IPS-18c (cell line): ENCODE data around the gene ZCWPW1.
"Not testable (repeated sequence)": the region's sequence is repeated elsewhere in the genome, so short reads cannot be mapped to it uniquely, and the experiment has no call there.

Source experiments
- H3K4me3 ChIP-seq: 2 replicates; pipeline ENCODE4 v1.7.0; 2013; ENCODE audit warnings: low read depth, mild to moderate bottlenecking, low read length, moderate library complexity; ENCODE audit not compliant: insufficient read depth
- H3K9me3 ChIP-seq: one replicate; pipeline ENCODE4 v1.6.1; 2013; ENCODE audit warnings: mild to moderate bottlenecking, low read length, moderate library complexity; ENCODE audit not compliant: control insufficient read depth, insufficient read depth

The ZCWPW1 gene

DNA sequence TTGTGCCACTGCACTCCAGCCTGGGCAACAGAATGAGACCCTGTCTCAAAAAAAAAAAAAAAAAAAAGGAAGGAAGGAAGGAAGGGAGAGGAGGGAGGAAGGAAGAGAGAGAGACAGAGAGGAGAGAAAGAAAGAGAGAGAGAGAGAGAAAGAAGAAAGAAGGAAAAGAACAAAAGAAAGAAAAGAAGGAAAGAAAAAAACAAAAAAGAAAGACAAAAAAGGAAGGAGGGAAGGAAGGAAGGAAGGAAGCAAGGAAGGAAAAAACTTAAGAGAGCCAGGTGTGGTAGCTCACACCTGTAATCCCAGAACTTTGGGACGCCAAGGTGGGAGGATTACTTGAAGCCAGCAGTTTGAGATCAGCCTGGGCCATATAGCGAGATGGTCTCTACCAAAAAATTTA lies 36.3 kb upstream of the ZCWPW1 start:
- H3K4me3 ChIP-seq: no peak overlapping the region
- H3K9me3 ChIP-seq: no peaks in the 10 kb centered on the region

DNA sequence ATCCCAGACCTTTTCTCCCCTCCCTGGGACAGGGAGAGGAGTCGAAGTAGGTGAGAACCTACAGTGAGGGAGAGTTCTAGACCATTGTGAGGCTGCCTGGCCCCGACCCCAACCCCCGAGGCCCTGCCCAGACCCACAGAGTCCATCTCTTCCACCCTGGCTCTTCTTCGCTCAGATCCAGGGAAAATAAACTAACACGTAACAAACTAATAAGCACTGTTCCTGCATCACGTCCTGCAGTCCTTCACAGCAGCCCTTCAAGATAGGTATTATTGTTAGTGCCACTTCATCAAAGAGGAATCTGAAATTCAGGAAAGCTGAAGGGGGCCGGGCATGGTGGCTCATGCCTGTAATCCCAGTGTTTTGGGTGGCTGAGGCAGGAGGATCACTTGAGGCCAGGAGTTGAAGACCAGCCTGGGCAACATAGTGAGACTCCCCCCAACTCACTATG lies 35.7 kb upstream of the ZCWPW1 start, which contains the start of gene SPACDR:
TSS of gene SPACDR (minus strand) at position 51 of the 451 bp plus-strand sequence. CDS start 235 bp downstream, outside the sequence.
- Histone ChIP-seq H3K9me3 (no peaks in the 10 kb centered on the region), H3K4me3 (no peak within 1 kb of the TSS)

DNA sequence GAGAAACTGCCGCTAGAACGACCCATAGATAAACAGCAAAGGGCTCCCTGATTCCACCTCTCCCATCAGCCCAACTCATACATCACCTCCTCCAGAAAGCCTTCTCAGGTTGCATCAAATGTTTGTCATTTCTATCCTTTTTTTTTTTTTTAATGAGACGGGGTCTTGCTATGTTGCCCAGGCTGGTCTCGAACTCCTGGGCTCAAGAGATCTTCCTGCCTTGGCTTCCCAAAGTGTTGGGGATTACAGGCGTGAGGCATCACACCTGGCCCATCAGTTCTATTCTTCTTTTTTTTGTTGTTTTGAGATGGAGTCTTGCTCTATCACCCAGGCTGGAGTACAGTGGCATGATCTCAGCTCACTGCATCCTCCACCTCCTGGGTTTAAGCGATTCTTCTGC lies 28.5 kb upstream of the ZCWPW1 start:
- Histone ChIP-seq H3K4me3 (no peak overlapping the region), H3K9me3 (no peaks in the 10 kb centered on the region)

DNA sequence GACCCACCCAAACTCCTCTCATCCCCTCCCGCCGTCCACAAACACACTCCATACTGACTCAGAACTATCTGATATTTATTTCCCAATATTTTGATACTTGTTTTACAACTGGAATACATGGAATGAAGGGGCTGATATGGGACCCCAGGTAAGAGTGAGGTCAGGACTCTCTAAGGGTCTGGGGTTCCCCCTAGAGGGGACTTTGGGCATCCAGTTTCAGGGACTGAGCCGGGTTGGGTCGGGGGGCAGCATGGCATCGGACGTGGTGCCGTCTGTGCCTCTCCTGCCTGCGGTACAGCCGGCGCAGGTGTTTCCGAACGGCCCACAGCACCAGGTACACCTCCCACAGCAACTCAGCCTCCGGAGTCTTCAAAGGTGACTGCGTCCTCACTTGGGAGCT lies 28.1 kb upstream of the ZCWPW1 start:
- Histone ChIP-seq H3K9me3 (no peaks in the 10 kb centered on the region), H3K4me3 (0 out of 2 replicates have a peak overlapping the region, but pooled peaks have one; percentile 4)

DNA sequence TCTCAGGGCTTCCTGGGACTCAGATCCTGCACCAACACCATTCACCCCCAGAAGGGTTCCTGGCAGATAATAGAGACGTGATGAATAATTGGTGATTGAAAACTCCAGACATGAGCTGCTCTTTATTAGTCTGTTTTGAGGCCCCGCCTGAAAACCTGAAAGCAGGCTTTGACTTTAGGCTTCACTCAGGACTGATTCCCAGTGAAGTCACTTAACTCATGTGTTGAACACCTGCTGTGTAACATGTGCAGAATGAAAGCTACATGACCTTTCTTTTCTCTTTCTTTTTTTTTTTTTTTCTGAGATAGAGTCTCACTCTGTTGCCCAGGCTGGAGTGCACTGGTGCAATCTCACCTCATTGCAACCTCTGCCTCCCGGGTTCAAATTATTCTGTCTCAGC lies 26.7 kb upstream of the ZCWPW1 start:
- Histone ChIP-seq H3K4me3 (no peak overlapping the region), H3K9me3 (no peaks in the 10 kb centered on the region)

DNA sequence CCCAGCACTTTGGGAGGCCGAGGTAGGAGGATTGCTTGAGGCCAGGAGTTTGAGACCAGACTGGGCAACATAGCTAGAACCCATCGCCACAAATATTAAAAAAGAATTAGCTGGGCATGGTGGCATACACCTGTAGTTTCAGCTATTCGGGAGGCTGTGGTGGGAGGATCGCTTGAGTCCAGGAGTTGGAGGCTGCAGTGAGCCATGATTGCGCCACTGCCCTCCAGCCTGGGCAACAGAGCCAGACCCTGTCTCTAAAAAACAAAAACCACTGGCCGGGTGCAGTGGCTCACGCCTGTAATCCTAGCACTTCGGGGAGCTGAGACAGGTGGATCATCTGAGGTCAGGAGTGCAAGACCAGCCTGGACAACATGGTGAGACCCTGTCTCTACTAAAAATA lies 25.4 kb upstream of the ZCWPW1 start:
- H3K9me3 ChIP-seq, H3K4me3 ChIP-seq: not testable (repeated sequence)

DNA sequence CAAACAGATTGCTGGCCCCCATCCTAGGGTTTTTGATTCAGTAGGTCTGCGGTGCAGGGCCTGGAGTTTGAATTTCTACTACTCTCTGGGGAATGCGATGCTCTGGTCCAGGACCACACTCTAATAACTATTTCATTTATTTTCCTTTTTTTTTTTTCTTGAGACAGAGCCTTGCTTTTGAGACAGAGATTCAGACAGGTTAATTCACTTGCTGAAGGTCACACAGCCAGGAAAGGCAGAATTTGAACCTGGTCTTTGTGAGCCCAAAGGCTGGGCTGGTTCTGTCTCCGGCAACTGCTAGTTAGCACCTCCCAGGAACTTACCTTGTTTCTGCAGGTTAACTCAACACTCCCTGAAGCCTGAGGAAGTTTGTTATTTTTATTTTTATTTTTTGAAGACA lies 24.0 kb upstream of the ZCWPW1 start:
- no peak overlapping the region for H3K4me3 ChIP-seq
- no peaks in the 10 kb centered on the region for H3K9me3 ChIP-seq

DNA sequence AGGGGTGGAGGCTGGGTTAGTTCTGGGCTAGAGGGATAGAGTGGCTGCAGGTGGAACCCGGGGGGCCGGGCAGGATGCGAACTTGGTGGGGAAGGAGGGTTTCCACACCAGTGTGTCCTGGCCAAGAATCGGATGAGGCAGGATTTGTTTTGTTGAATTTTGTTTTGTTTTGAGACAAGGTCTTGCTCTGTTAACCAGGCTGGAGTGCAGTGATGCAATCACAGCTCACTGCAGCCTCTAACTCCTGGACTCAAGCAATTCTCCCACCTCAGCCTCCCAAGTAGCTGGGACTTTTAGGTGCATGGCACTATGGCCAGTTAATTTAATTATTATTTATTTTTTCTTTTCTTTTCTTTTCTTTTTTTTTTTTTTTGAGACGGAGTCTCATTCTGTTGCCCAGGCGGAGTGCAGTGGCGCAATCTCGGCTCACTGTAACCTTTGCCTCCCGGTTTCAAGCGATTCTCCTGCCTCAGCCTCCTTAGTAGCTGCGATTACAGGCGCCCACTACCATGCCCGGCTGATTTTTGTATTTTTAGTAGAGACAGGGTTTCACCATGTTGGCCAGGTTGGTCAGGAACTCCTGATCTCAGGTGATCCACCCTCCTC lies 20.8 kb upstream of the ZCWPW1 start:
- no peaks in the 10 kb centered on the region for H3K9me3 ChIP-seq
- no peak overlapping the region for H3K4me3 ChIP-seq

DNA sequence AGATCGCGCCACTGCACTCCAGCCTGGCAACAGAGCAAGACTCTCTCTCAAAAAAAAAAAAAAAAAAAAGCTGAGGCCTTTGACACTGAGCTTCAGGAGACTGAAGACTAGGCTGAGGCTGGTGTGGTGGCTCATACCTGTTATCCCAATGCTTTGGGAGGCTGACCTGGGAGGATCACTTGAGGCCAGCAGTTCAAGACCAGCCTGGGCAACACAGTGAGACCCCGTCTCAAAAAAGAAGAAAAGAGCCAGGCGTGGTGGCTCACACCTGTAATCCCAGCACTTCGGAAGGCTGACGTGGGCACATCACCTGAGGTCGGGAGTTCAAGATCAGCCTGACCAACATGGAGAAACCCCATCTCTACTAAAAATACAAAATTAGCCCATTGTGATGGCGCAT lies 18.9 kb upstream of the ZCWPW1 start:
- H3K4me3 ChIP-seq, H3K9me3 ChIP-seq: not testable (repeated sequence)

DNA sequence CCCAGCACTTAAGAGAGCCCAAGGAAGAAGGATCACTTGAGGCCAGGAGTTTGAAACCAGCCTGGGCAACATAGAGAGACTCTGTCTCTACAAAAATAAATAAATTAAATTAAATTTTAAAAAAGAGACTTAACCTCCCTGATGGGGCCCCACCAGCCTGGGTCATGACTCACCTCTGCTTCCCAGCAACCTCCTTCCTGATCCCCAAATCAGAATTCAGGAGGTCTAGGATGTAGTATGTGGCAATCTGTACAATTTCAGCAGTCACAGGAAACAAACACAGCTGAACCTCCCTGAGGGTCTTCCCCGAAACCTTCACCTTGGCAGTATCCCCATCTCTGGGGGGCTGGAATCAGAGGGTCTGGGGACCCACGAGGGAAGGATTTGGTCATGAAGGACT lies 17.5 kb upstream of the ZCWPW1 start:
- no peak overlapping the region for H3K4me3 ChIP-seq

DNA sequence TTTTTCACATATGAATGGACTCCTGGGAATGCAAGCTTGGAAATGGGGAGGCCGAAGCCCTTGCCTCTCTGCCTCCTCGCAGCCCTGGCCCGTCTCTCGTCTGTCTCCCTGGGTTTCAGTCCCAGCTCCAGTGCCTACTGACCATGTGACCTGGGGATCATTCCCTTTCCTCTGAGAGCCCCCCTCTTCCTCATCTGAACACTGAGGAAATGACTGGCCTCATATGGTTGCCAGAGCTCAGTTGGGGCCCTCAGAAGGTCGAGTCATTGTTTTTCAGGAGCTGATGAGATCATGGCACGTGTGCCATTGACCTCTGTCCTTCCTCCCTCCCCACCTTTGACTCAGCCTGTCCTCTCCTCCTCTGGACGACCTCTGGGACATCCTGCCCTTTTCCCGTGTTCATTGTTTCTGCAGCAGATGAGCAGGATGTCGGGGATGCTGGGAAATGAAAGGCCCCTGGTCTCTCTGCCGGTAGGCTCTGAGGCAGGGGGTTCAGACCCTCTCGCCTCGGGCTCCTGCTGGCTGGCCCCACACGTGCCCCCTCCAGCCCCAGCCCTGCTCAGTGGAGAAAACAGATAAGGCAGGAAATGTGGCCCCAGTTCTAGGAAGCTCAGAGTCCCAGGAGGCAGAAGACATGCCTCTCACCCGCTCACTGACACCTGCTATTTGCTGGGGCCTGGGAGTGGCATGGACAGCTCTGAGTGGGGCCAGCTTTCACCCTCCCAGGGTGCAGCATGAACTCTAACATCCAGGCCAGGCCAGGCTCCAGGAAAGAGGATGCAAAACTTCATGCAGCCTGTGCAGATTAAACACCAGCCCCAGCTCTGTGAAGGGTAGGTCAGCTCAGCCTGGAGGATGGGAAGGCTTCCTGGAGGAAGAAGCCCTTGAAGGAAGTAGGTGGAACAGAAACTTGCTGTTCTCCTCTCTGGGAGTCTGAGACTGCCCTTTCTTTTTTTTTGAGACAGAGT lies 16.1 kb upstream of the ZCWPW1 start:
- H3K4me3 ChIP-seq: no peak overlapping the region
- H3K9me3 ChIP-seq: no peaks in the 10 kb centered on the region

More for the DNA sequence above, 17.5 kb upstream of the ZCWPW1 start:
- no peaks in the 10 kb centered on the region for H3K9me3 ChIP-seq

DNA sequence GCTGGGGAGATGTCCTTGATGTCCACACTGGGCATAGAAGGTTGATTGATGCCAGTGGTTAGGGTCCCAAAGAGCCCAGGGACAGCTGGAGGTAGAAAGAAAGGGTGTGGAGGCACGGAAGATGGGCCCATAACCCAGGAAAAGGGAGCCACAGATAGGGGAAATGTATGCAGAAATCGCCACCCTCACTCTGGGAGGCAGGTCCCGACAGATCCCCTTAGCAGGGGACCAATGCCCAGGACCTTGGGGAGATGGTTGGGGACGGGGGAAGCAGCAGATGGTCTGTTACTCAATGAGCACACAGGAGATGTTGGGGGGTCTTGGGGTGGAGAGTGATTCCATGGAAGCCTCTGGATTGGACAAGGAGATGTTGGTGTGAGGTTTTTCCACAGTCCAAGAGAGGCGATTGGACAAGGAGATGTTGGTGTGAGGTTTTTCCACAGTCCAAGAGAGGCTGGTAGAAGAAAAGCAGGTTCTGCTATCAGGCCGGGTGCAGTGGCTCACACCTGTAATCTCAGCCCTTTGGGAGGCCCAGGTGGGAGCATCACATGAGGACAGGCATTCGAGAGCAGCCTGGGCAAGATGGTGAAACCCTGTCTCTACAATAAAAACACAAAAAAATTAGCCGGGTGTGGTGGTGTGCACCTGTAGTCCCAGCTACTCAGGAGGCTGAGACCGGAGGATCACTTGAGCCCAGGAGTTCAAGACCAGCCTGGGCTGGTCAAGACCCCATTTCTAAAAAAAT lies 14.8 kb upstream of the ZCWPW1 start:
- H3K4me3 ChIP-seq: no peak overlapping the region
- no peaks in the 10 kb centered on the region for H3K9me3 ChIP-seq

DNA sequence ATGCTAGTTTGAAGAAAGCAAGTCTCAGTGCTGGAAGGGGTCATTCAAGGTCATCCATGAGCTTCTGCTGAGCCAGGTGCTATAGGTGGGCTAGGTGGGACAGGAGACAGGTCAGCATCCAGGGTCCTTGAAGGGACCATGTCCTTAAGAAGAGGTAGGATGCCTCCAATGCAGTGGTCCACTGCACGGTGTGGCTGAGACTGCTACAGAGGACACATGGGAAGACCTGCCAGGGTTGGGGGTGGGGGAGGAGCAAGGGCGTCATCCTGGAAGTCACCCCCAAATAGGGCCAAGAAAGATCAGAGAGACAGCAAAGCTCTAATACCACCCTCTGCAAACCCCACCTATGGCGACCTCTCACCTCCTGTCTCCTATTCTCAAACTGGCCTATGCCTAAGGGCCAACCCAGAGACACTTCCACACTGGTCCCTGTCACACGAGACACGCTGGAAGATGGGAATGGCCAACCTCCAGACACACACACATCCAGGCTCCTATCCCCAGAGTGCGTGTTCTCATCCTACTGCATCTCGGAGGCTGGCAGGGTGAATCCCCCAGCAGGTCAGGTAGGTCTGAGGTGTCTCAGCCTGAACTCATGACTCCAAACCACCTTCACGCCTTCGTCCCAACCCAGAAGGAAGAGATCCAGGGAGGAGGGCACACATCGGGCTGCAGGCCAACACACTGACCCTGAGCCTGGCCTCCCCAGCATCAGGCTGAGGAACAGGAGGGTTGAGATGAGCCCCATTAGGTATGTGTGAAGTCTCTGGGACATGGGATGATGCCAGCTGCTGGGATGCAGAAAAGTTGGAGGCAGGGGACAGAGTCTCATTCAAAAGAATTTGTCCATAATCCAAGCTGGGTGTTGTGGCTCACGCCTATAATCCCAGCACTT lies 13.4 kb upstream of the ZCWPW1 start:
- Histone ChIP-seq H3K9me3 (no peaks in the 10 kb centered on the region), H3K4me3 (no peak overlapping the region)

DNA sequence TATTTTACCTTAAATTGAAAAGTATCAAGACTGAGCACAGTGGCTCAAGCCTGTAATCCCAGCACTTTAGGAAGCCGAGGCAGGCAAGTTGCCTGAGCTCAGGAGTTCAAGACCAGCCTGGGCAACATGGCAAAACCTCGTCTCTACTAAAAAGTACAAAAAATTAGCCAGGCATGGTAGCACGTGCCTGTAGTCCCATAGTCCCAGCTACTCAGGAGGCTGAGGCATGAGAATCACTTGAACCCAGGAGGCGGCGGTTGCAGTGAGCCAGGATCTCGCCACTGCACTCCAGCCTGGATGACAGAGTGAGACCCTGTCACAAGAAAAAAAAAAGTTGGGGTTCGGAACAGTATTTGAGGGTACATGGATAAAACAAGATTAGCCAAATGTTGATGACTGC lies 10.7 kb upstream of the ZCWPW1 start:
- not testable (repeated sequence) for H3K4me3 ChIP-seq

DNA sequence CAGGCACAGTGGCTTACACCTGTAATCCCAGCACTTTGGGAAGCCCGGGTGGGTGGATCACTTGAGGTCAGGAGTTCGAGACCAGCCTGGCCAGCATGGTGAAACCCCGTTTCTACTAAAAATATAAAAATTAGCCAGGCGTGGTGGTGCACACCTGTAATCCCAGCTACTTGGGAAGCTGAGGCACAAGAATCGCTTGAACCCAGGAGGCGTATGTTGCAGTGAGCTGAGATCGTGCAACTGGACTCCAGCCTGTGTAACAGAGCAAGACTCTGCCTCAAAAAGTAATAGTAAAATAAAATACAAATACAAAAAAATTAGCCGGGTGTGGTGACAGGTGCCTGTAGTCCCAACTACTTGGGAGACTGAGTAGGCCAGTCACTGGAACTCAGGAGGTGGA lies 10.2 kb upstream of the ZCWPW1 start:
- H3K4me3 ChIP-seq, H3K9me3 ChIP-seq: not testable (repeated sequence)

More for the DNA sequence above, 10.7 kb upstream of the ZCWPW1 start:
- H3K9me3 ChIP-seq: not testable (repeated sequence)

DNA sequence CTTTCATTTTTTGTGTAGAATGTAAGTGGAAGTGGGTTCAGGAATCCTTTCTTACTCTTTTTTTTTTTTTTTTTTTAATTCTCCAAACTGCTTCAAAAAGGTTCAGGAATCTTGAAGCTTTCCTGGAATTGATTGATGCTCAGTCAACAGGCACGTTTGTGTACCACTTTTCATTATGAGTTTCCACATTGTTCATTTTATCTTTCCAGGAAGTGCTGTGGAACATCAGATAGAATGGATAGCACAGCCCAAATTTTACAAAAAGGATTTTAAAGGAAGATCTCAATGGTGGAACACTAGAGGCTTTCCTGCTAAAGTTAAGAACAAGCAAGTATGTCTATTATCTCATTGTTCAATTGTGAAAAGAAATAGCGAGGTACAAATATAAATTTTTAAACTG lies 9.7 kb upstream of the ZCWPW1 start:
- Histone ChIP-seq H3K4me3 (no peak overlapping the region), H3K9me3 (no peaks in the 10 kb centered on the region)
